Upper lobe of left lung (tissue), 6 donors: Measurements from ENCODE around the gene KIAA1549. TPM values are rescaled to one million over a fixed set of nuclear protein-coding genes. Genes with fewer than 3 reads are reported as not detected.

ENCODE experiments used
- ATAC-seq, 2 donors: fragments of 200-7000 bp; cut with Tn5 transposase; one replicate each; pipeline ENCODE4 v1.9.1; 2022; ENCODE audit warnings: mild to moderate bottlenecking in 2 of 2, moderate library complexity in 2 of 2; ENCODE audit not compliant: low FRiP score in 2 of 2
- DNase-seq, 2 donors: peaks; one replicate each; pipeline ENCODE4 v3.0.0-alpha.2; 2019 to 2020
- H3K27ac ChIP-seq, 4 donors: fragments of 200-600 bp; sonication (generic); one replicate each; pipeline ENCODE4 v1.5.1; 2016 to 2019
- H3K27me3 ChIP-seq, 4 donors: fragments of 200-600 bp; sonication (generic); one replicate each; pipeline ENCODE4 v1.5.1; 2017 to 2019
- H3K36me3 ChIP-seq, 4 donors: fragments of 200-600 bp; sonication (generic); one replicate each; pipeline ENCODE4 v1.5.1; 2016 to 2019
- H3K4me1 ChIP-seq, 4 donors: fragments of 200-600 bp; sonication (generic); one replicate each; pipeline ENCODE4 v1.5.1; 2018 to 2019
- H3K4me3 ChIP-seq, 4 donors: fragments of 200-600 bp; sonication (generic); one replicate each; pipeline ENCODE4 v1.5.1; 2017 to 2019; ENCODE audit warnings: mild to moderate bottlenecking in 2 of 4, moderate library complexity in 1 of 4
- H3K9me3 ChIP-seq, 4 donors: fragments of 200-600 bp; sonication (generic); one replicate each; pipeline ENCODE4 v1.5.1; 2018 to 2019
- EP300 ChIP-seq, 4 donors: sonication (generic); formaldehyde crosslinking; IDR thresholded peaks; one replicate each; pipeline ENCODE4 v1.5.1; 2017; ENCODE audit warnings: antibody characterized with exemption in 4 of 4, control low read depth in 2 of 4
- POLR2A ChIP-seq, 4 donors: fragments of 450-650 bp; IDR thresholded peaks; one replicate each; pipeline ENCODE4 v1.5.1; 2016 to 2017; ENCODE audit warnings: antibody characterized with exemption in 4 of 4, mild to moderate bottlenecking in 2 of 4
- POLR2AphosphoS5 ChIP-seq, 2 donors: sonication (generic); formaldehyde crosslinking; IDR thresholded peaks; one replicate each; pipeline ENCODE4 v1.5.1; 2017; ENCODE audit warnings: antibody characterized with exemption in 2 of 2
- WGBS, 2 donors: methylation state at CpG; one replicate each; pipeline ENCODE4 v1.1.5; 2017 to 2018; 5-methylcytosine and 5-hydroxymethylcytosine counted together
- total RNA-seq, 6 donors: library from RNA; depleted of rRNA in 4 of 6; stranded (reverse); fragments of >200 nt in 4 of 6; gene quantifications; one replicate each; pipeline versions ENCODE4 v1.1.0 to v1.2.1, GENCODE V29; 2016 to 2021
- TF ChIP-seq, protein P1 (sequence below), 6 experiments: fragments of 450-650 bp in 4 of 6; fragments of 200-600 bp in 2 of 6; sonication (generic) in 2 of 6; IDR thresholded peaks; one replicate each; pipeline ENCODE4 v1.5.1; 2016 to 2019; ENCODE audit warnings: antibody characterized with exemption in 6 of 6
- donor health status: DM: no; HTN: no; CAD: no; lungs with moderate emphysema.
- donor health status: DM: no; HTN: yes; CAD: no; lungs with severe emphysema.

The KIAA1549 gene
- total RNA-seq, 6 donors from 2014 or later: 4.1 to 10.2 (median 5.3) TPM

DNA sequence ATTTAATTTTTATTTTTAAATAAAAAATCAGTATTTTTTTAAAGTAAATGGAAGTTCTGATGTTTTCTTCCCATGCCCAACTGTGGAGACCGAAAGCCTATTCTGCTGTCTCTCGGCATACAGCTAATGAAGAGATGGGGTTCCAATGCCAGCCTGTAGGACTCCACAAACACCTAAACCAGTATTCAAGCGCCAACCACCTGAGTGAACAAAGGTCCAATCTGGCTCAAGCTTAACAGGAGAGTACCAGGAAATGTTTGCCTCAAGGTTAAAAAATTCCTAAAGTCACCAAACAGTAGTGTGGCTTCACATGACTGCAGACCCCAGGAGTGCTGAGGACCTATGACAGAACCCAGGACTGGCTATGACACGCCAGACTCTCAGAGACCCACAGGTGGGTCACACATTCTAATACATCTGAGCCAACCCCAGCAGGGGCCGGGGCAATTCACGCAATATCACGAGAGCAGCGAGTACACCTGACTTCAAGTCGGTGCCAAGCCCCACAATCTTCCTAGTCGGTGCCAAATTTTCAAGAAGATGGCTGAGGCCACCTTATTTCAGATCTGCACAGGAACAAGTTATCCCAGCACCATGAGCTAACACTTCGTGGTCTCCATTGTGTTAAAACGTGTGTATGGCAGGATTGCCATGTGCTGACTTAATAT is 31.6 kb downstream of the KIAA1549 start:
- H3K27me3 ChIP-seq: no peaks in the 10 kb centered on the region
- H3K4me1 ChIP-seq: no peaks in the 10 kb centered on the region
- no peaks in the 10 kb centered on the region for H3K36me3 ChIP-seq
- no peak overlapping the region for H3K4me3 ChIP-seq
- ATAC-seq (no peak), DNase-seq (no peak)
- no peaks in the 10 kb centered on the region for H3K9me3 ChIP-seq
- WGBS, 2 donors: 91 to 93% methylated on average over 10 to 12 of the region's 12 CpGs
- H3K27ac ChIP-seq: no peak overlapping the region
- TF ChIP-seq, protein P1, sequence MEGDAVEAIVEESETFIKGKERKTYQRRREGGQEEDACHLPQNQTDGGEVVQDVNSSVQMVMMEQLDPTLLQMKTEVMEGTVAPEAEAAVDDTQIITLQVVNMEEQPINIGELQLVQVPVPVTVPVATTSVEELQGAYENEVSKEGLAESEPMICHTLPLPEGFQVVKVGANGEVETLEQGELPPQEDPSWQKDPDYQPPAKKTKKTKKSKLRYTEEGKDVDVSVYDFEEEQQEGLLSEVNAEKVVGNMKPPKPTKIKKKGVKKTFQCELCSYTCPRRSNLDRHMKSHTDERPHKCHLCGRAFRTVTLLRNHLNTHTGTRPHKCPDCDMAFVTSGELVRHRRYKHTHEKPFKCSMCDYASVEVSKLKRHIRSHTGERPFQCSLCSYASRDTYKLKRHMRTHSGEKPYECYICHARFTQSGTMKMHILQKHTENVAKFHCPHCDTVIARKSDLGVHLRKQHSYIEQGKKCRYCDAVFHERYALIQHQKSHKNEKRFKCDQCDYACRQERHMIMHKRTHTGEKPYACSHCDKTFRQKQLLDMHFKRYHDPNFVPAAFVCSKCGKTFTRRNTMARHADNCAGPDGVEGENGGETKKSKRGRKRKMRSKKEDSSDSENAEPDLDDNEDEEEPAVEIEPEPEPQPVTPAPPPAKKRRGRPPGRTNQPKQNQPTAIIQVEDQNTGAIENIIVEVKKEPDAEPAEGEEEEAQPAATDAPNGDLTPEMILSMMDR (IDR thresholded peaks at IDR 0.05): no peak
- TF ChIP-seq POLR2A (IDR thresholded peaks at IDR 0.05) (no peak), POLR2AphosphoS5 (IDR thresholded peaks at IDR 0.05) (no peak), EP300 (IDR thresholded peaks at IDR 0.05) (no peak)

DNA sequence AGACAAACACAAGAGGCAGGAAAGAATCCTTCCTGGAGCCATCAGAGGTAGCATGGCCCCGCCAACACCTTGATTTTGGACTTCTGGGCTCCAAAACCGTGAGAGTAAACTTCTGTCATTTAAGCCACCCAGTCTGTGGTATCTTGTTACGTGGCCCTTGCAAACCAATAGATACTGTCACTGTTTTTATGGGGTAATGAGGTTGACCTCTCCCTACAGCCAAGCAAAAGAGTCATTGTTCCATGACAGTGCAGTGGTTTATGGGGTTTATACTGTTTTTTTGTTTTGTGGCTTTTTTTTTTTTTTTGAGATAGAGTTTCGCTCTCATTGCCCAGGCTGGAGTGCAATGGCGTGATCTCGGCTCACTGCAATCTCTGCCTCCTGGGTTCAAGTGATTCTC is 32.8 kb downstream of the KIAA1549 start:
- Histone ChIP-seq H3K27ac (no peak overlapping the region), H3K27me3 (no peaks in the 10 kb centered on the region), H3K4me3 (no peak overlapping the region), H3K4me1 (no peaks in the 10 kb centered on the region), H3K36me3 (no peaks in the 10 kb centered on the region), H3K9me3 (no peaks in the 10 kb centered on the region)
- WGBS, 2 donors: 88 to 90% methylated on average over 5 to 6 of the region's 6 CpGs
- DNase-seq: no peak
- TF ChIP-seq EP300 (IDR thresholded peaks at IDR 0.05): no peak
- TF ChIP-seq POLR2A (IDR thresholded peaks at IDR 0.05): no peak
- TF ChIP-seq, protein P1 (IDR thresholded peaks at IDR 0.05): no peak
- no peak for TF ChIP-seq POLR2AphosphoS5 (IDR thresholded peaks at IDR 0.05)
- no peak for ATAC-seq

DNA sequence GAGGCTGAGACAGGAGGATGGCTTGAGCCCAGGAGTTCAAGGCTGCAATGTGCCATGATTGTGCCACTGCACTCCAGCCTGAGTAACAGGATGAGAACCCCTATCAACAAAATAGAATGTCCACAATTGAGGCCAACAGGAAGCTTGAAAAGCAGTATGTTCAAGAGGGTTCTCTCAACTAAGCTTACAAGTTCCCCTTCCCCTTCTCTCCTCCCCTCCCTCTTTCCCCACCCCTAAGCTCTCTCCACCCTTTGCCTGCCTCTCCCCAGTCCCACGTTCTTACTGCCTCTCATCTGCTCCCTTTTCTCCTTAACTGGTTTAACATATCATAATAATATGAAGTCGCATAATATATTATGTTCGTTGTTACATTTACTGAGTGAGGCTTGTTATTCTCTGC is 35.4 kb downstream of the KIAA1549 start:
- Histone ChIP-seq H3K27me3 (no peaks in the 10 kb centered on the region), H3K4me1 (no peaks in the 10 kb centered on the region), H3K36me3 (no peaks in the 10 kb centered on the region), H3K4me3 (no peak overlapping the region), H3K9me3 (no peaks in the 10 kb centered on the region), H3K27ac (no peak overlapping the region)
- TF ChIP-seq, protein P1 (IDR thresholded peaks at IDR 0.05): no peak
- no peak for TF ChIP-seq POLR2A (IDR thresholded peaks at IDR 0.05)
- no peak for ATAC-seq
- 60 to 63% methylated on average over 3 of the region's 3 CpGs for WGBS, 2 donors
- no peak for DNase-seq

DNA sequence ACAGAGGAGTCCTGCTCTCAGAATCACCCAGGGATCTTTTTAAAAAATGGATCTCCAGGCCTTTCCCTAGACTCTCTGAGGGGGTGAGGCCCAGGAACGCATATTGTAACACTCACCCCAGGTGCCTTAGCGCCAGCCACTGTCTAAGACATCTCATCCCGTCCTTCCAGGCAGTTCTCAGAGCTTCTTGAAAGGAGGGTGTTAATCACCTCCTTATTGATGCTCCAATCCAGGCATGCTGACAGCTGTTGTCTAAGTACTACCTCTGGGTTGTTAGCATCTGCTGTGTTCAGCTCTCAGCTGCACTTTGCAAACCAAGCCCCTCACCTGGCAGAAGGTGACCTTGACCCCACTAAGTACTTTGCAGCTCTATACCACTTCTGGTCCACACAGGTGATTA is 36.0 kb downstream of the KIAA1549 start:
- TF ChIP-seq, protein P1 (IDR thresholded peaks at IDR 0.05): no peak
- TF ChIP-seq POLR2AphosphoS5 (IDR thresholded peaks at IDR 0.05) (no peak), EP300 (IDR thresholded peaks at IDR 0.05) (no peak), POLR2A (IDR thresholded peaks at IDR 0.05) (no peak)
- Histone ChIP-seq H3K36me3 (no peaks in the 10 kb centered on the region), H3K4me1 (no peaks in the 10 kb centered on the region), H3K4me3 (no peak overlapping the region), H3K27ac (no peak overlapping the region), H3K9me3 (no peaks in the 10 kb centered on the region), H3K27me3 (no peaks in the 10 kb centered on the region)
- ATAC-seq (no peak), DNase-seq (no peak)
- 91 to 92% methylated on average over 3 of the region's 3 CpGs for WGBS, 2 donors

DNA sequence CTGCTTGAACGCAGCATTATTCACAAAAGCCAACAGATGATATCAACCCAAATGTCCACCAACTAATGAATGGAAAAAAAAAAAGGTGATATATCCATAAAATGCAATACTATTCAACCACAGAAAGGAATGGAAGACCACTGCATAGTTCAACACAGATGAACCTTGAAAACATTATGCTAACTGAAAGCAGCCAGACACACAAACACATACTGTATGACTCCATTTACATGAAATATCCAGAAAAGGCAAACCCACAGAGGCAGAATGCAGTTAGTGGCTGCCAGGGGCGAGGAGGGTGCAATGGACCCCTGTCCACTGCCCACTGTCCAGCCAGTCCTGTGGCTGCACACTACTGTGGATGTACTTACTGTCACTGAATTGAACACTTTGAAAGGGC is 36.6 kb downstream of the KIAA1549 start:
- Histone ChIP-seq H3K4me3 (no peak overlapping the region), H3K27ac (no peak overlapping the region), H3K27me3 (no peaks in the 10 kb centered on the region), H3K9me3 (no peaks in the 10 kb centered on the region), H3K4me1 (no peaks in the 10 kb centered on the region), H3K36me3 (no peaks in the 10 kb centered on the region)
- DNase-seq: no peak
- TF ChIP-seq POLR2AphosphoS5 (IDR thresholded peaks at IDR 0.05) (no peak), EP300 (IDR thresholded peaks at IDR 0.05) (no peak), POLR2A (IDR thresholded peaks at IDR 0.05) (no peak)
- TF ChIP-seq, protein P1 (IDR thresholded peaks at IDR 0.05): no peak
- no peak for ATAC-seq
- WGBS, 2 donors: 82 to 100% methylated on average over 2 of the region's 2 CpGs
